NCI-H2029 treated with DMSO at 0.1 percent for 48 hours (cell line): ENCODE data around the gene ITSN2.
"Not testable (repeated sequence)": the region's sequence is repeated elsewhere in the genome, so short reads cannot be mapped to it uniquely, and the experiment has no call there.

Experiments used
- DNase-seq: peaks from one replicate; lab custom pipeline; 2025; lab: John Stamatoyannopoulos, UW

The ITSN2 gene

GRCh38 chr2:24211408-24211807 lies 148.9 kb downstream of the ITSN2 start:
- no peak for DNase-seq

GRCh38 chr2:24210723-24211122 lies 149.6 kb downstream of the ITSN2 start:
- no peak for DNase-seq

GRCh38 chr2:24210106-24210455 lies 150.3 kb downstream of the ITSN2 start:
- no peak for DNase-seq

- no peak for DNase-seq
These were observed 150.8 kb downstream of the ITSN2 start for GRCh38 chr2:24209389-24210105.

- no peak for DNase-seq
These were observed 151.8 kb downstream of the ITSN2 start for GRCh38 chr2:24208490-24208889.

GRCh38 chr2:24207359-24207758 lies 153.0 kb downstream of the ITSN2 start:
- no peak for DNase-seq

GRCh38 chr2:24206714-24207113 lies 153.6 kb downstream of the ITSN2 start:
- no peak for DNase-seq

- DNase-seq = no peak
These were observed 154.1 kb downstream of the ITSN2 start for GRCh38 chr2:24206242-24206641.

- no peak for DNase-seq
These were observed 155.2 kb downstream of the ITSN2 start for GRCh38 chr2:24205131-24205530.

GRCh38 chr2:24204505-24204904 lies 155.8 kb downstream of the ITSN2 start:
- no peak for DNase-seq

GRCh38 chr2:24203787-24204150 lies 156.6 kb downstream of the ITSN2 start:
- DNase-seq = no peak

- DNase-seq = no peak
These were observed 157.1 kb downstream of the ITSN2 start for GRCh38 chr2:24203029-24203786.

GRCh38 chr2:24200799-24201198 lies 159.5 kb downstream of the ITSN2 start:
- DNase-seq = no peak

GRCh38 chr2:24199968-24200590 lies 160.3 kb downstream of the ITSN2 start:
- no peak for DNase-seq

GRCh38 chr2:24197213-24197612 lies 163.1 kb downstream of the ITSN2 start:
- not testable (repeated sequence) for DNase-seq

- no peak for DNase-seq
These were observed 168.5 kb downstream of the ITSN2 start for GRCh38 chr2:24191848-24192247.

- DNase-seq = no peak
These were observed 169.2 kb downstream of the ITSN2 start for GRCh38 chr2:24191156-24191555.

GRCh38 chr2:24190503-24190902 lies 169.8 kb downstream of the ITSN2 start:
- no peak for DNase-seq

GRCh38 chr2:24189551-24189950 lies 170.8 kb downstream of the ITSN2 start:
- DNase-seq = no peak

GRCh38 chr2:24183366-24184069 lies 176.8 kb downstream of the ITSN2 start:
- DNase-seq = no peak

GRCh38 chr2:24182507-24182906 lies 177.8 kb downstream of the ITSN2 start:
- DNase-seq = peak; percentile 88

GRCh38 chr2:24181849-24182248 lies 178.5 kb downstream of the ITSN2 start:
- DNase-seq = peak; percentile 49

GRCh38 chr2:24179683-24180082 lies 180.7 kb downstream of the ITSN2 start:
- no peak for DNase-seq
